GM06990 (cell line): Measurements from ENCODE around the gene AKT1S1.

Source experiments
- DNase-seq: peaks from one replicate; pipeline ENCODE4 v3.0.0-alpha.2; 2011; ENCODE audit not compliant: insufficient read length; ENCODE audit errors: extremely low read depth
- H3K27me3 ChIP-seq: replicated peaks from 2 replicates; pipeline ENCODE4 v1.6.0; 2011; ENCODE audit warnings: low read length; ENCODE audit not compliant: control insufficient read depth, insufficient read depth
- H3K36me3 ChIP-seq: 2 replicates; pipeline ENCODE4 v1.5.1; 2011; ENCODE audit warnings: low read length; ENCODE audit not compliant: control insufficient read depth, insufficient read depth
- H3K4me3 ChIP-seq: replicated peaks from 2 replicates; pipeline ENCODE4 v1.5.1; 2011; ENCODE audit warnings: low read depth, mild to moderate bottlenecking, control low read depth, low read length
- TF ChIP-seq, protein P1 (sequence below): IDR thresholded peaks from 2 replicates; pipeline ENCODE4 v1.5.1; 2011; ENCODE audit warnings: low read length, control low read depth, mild to moderate bottlenecking, inconsistent platforms; ENCODE audit not compliant: insufficient read depth, poor library complexity, severe bottlenecking

Gene AKT1S1

DNA sequence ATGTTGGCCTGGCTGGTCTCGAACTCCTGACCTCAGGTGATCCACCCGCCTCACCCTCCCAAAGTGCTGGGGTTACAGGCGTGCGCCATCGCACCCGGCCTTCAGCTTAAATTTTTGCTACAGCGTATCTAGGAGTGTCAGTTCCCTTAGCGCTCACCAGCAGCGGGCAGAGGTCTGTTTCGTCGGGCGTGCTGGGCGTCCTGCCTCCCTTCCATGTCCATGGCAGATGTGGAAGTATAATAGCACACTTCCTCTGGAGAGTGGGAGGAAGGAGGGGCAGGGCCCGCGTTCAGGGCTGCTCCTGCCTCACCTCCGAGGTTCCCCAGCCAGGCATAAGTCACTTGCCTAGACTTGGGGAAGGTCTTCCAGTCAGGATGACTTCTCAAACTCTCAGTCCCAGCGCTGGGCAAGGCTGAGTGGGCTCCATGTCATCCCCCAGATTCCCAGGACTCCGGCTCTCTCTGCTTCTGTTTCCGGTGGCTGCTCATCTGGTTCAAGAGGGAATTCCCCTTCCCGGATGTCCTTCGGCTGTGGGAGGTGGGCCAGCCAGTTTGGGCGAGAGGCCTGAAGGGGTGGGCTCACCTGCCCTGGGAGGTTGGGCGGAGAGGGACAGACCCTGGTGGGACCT is 10.0 kb upstream of the AKT1S1 start:
- no peak overlapping the region; the same call in 1 of the 2 replicates for H3K4me3 ChIP-seq
- H3K36me3 ChIP-seq, result peaks cover 39% of the 10 kb centered on the region
- no peak for DNase-seq
- TF ChIP-seq, protein P1, sequence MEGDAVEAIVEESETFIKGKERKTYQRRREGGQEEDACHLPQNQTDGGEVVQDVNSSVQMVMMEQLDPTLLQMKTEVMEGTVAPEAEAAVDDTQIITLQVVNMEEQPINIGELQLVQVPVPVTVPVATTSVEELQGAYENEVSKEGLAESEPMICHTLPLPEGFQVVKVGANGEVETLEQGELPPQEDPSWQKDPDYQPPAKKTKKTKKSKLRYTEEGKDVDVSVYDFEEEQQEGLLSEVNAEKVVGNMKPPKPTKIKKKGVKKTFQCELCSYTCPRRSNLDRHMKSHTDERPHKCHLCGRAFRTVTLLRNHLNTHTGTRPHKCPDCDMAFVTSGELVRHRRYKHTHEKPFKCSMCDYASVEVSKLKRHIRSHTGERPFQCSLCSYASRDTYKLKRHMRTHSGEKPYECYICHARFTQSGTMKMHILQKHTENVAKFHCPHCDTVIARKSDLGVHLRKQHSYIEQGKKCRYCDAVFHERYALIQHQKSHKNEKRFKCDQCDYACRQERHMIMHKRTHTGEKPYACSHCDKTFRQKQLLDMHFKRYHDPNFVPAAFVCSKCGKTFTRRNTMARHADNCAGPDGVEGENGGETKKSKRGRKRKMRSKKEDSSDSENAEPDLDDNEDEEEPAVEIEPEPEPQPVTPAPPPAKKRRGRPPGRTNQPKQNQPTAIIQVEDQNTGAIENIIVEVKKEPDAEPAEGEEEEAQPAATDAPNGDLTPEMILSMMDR, result no peak
- H3K27me3 ChIP-seq, result no peaks in the 10 kb centered on the region

DNA sequence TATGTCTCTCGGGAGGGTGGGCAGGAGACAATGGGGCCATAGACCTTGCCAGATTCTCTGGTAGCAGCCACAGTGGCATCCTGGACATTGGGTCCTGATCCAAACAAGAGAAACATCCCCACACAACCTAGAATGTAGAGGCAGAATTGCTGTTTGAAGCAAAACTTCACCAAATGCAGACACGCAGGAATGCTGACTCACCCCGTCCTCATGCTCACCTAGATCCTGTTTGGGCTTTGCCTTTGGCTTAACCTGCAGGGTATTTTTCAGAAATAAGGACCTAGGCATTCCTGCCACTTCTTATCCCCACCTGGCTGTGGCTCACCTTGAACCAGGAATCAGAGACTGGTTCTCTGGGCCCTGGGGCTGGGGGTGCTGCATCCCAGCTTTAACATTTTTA is 7.6 kb upstream of the AKT1S1 start:
- no peak overlapping the region for H3K4me3 ChIP-seq
- no peaks in the 10 kb centered on the region for H3K27me3 ChIP-seq
- TF ChIP-seq, protein P1, result no peak
- peaks cover 42% of the 10 kb centered on the region for H3K36me3 ChIP-seq
- no peak for DNase-seq

DNA sequence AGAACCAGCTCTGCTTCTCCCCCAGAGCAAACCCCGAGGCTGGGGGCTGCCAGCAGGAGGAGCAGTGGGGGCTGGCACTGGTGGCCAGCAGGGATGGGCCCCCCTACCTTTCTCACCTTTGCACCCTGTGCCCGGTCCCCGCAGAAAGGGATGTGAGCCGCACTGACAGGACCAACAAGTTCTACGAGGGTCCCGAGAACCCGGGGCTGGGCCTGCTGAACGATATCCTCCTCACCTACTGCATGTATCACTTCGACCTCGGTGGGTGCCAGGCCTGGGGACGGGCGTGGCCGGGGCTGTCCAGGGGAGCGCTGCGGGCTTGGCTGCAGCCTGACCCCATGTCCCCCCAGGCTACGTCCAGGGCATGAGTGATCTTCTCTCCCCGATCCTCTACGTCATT is 7.0 kb upstream of the AKT1S1 start:
- Histone ChIP-seq H3K4me3 (no peak overlapping the region), H3K36me3 (peaks cover 38% of the 10 kb centered on the region), H3K27me3 (no peaks in the 10 kb centered on the region)
- TF ChIP-seq, protein P1, result no peak
- DNase-seq, result no peak

DNA sequence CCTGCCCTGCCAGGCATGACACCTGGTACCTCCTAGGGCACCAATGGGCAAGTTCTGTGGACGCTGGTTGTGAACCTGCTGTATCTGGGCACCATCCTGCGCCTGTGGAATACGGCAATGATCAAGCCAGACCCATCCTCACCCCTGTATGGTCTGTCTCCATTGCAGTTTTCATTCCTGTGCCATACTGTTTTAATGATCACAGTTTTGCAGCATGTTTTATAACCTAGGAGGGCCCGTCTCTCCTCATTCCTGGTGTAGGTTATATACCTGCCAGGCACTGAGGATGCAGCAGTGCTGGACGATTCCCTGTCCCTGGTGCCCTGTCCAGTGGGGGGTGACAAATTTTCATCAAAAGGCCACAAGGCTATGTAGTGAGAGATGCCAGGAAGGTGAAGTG is 5.9 kb upstream of the AKT1S1 start:
- Histone ChIP-seq H3K4me3 (no peak overlapping the region), H3K36me3 (peaks cover 37% of the 10 kb centered on the region), H3K27me3 (no peaks in the 10 kb centered on the region)
- no peak for DNase-seq
- TF ChIP-seq, protein P1, result no peak

DNA sequence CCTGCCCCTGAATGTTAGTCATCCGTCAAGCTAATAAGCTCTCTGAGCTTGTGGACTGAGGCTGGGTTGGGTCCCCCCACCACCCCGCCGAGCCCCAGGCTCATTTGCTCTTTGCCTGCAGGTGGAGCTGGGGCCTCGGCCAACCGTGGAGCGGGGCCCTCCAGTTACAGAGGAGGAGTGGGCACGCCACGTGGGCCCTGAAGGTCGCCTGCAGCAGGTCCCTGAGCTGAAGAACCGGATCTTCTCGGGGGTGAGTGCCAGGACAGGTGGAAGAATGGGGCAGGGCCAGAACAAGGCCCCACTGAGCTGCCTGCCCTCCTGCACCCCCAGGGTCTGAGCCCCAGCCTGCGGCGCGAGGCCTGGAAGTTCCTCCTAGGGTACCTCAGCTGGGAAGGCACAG is 5.5 kb upstream of the AKT1S1 start:
- Histone ChIP-seq H3K27me3 (no peaks in the 10 kb centered on the region), H3K4me3 (no peak overlapping the region), H3K36me3 (peaks cover 37% of the 10 kb centered on the region)
- TF ChIP-seq, protein P1, result no peak
- no peak for DNase-seq
